Endothelial cell of umbilical vein (primary cell): ENCODE results near the gene ADGRE3. TPM values are rescaled to one million over a fixed set of nuclear protein-coding genes. Genes with fewer than 3 reads are reported as not detected.

Source experiments
- BruUV-seq: library from RNA; stranded (reverse); fragments of 400-500 nt; replicated peaks from 2 replicates; lab custom pipeline; 2021; lab: Mats Ljungman, UMichigan
- CTCF ChIA-PET: fragments of 300-600, 350-600 bp; sonication (Branson Sonifier 250); formaldehyde crosslinking; loops from one replicate; lab custom pipeline; 2021; ENCODE audit warnings: antibody characterized with exemption, inconsistent platforms; lab: Charles Lee
- POLR2A ChIA-PET: fragments of 300-600, 350-600 bp; sonication (Branson Sonifier 250); formaldehyde crosslinking; loops from one replicate; lab custom pipeline; 2021; ENCODE audit warnings: antibody characterized with exemption, inconsistent platforms; lab: Charles Lee
- DNase-seq: peaks from one replicate; pipeline ENCODE4 v3.0.0-alpha.2; 2011; ENCODE audit warnings: low read depth, low spot score
- FAIRE-seq: peaks from 2 replicates; lab custom pipeline; 2011; peaks lifted over from hg19 to GRCh38; lab: Jason Lieb, UNC
- H2AFZ ChIP-seq: 2 replicates; pipeline ENCODE4 v1.6.0; 2012; ENCODE audit warnings: low read depth, low read length, control low read depth, inconsistent platforms
- H3K27ac ChIP-seq: 2 replicates; pipeline ENCODE4 v1.5.1; 2011; ENCODE audit warnings: low read depth, mild to moderate bottlenecking, control low read depth, low read length, moderate library complexity; ENCODE audit not compliant: insufficient read depth
- H3K27me3 ChIP-seq, 2 experiments: 2 replicates each; pipeline versions ENCODE4 v1.6.0 to v1.6.1; 2011; ENCODE audit warnings: low read length in 2 of 2, mixed read lengths in 1 of 2; ENCODE audit not compliant: control insufficient read depth in 2 of 2, insufficient read depth in 2 of 2
- H3K36me3 ChIP-seq, 2 experiments: 2 replicates in 1 of 2; 3 replicates in 1 of 2; pipeline ENCODE4 v1.5.1; 2011; ENCODE audit warnings: low read length in 2 of 2, mild to moderate bottlenecking in 1 of 2, moderate library complexity in 1 of 2; ENCODE audit not compliant: control insufficient read depth in 2 of 2, insufficient read depth in 2 of 2; ENCODE audit errors: extremely low read depth in 1 of 2
- H3K4me1 ChIP-seq: 3 replicates; pipeline ENCODE4 v1.5.1; 2011; ENCODE audit warnings: mild to moderate bottlenecking, low read length; ENCODE audit not compliant: control insufficient read depth, insufficient read depth; ENCODE audit errors: extremely low read depth
- H3K4me2 ChIP-seq: 2 replicates; pipeline ENCODE4 v1.6.1; 2011; ENCODE audit warnings: low read length, control low read depth, mixed read lengths; ENCODE audit not compliant: insufficient read depth
- H3K4me3 ChIP-seq, 3 experiments: fragments of 200-600 bp in 1 of 3; sonication (generic), shearing (Covaris generic) in 1 of 3; replicated peaks in 1 of 3; 2 replicates each; pipeline ENCODE4 v1.5.1; 2011 to 2016; ENCODE audit warnings: control low read depth in 3 of 3, low read length in 3 of 3, mild to moderate bottlenecking in 2 of 3, inconsistent platforms in 1 of 3, low read depth in 1 of 3, moderate library complexity in 1 of 3; ENCODE audit not compliant: insufficient read depth in 1 of 3
- H3K79me2 ChIP-seq: 2 replicates; pipeline ENCODE4 v1.6.0; 2012; ENCODE audit warnings: low read length, inconsistent platforms; ENCODE audit not compliant: control insufficient read depth, insufficient read depth
- H3K9ac ChIP-seq: replicated peaks from 2 replicates; pipeline ENCODE3; 2011; ENCODE audit warnings: low read length, control low read depth; ENCODE audit not compliant: insufficient read depth; ENCODE audit errors: extremely low read depth
- H3K9me1 ChIP-seq: replicated peaks from 3 replicates; pipeline ENCODE4 v1.6.0; 2011; ENCODE audit warnings: mild to moderate bottlenecking, low read length; ENCODE audit not compliant: control insufficient read depth, insufficient read depth; ENCODE audit errors: extremely low read depth
- H3K9me3 ChIP-seq: replicated peaks from 2 replicates; pipeline ENCODE4 v1.5.1; 2012; ENCODE audit warnings: low read length, inconsistent platforms; ENCODE audit not compliant: control insufficient read depth, insufficient read depth
- H4K20me1 ChIP-seq: replicated peaks from 2 replicates; pipeline ENCODE3; 2011; ENCODE audit warnings: mild to moderate bottlenecking, low read length; ENCODE audit not compliant: control insufficient read depth, insufficient read depth; ENCODE audit errors: extremely low read depth
- CTCF ChIP-seq, 2 donors: IDR thresholded peaks; 1 replicate in 1 of 2; 2 replicates in 1 of 2; pipeline ENCODE4 v1.5.1; 2011; ENCODE audit warnings: low read length in 2 of 2, mild to moderate bottlenecking in 2 of 2, moderate library complexity in 2 of 2, control low read depth in 1 of 2, inconsistent platforms in 1 of 2, low read depth in 1 of 2; ENCODE audit not compliant: insufficient read depth in 1 of 2; ENCODE audit errors: extremely low read depth in 1 of 2
- EZH2 ChIP-seq: IDR thresholded peaks from 2 replicates; pipeline ENCODE4 v1.6.1; 2012; ENCODE audit warnings: borderline replicate concordance, low read depth, mild to moderate bottlenecking, moderate library complexity, low read length, inconsistent platforms; ENCODE audit not compliant: severe bottlenecking
- FOS ChIP-seq: IDR thresholded peaks from 2 replicates; pipeline ENCODE4 v1.6.1; 2011; ENCODE audit warnings: mild to moderate bottlenecking, low read length, moderate library complexity, borderline replicate concordance; ENCODE audit not compliant: insufficient read depth
- GATA2 ChIP-seq: IDR thresholded peaks from 2 replicates; pipeline ENCODE4 v1.7.0; 2011; ENCODE audit warnings: low read depth, mild to moderate bottlenecking, moderate library complexity, mixed read lengths, low read length; ENCODE audit not compliant: insufficient read length, insufficient read depth
- JUN ChIP-seq: IDR thresholded peaks from 2 replicates; pipeline ENCODE4 v1.6.1; 2011; ENCODE audit warnings: borderline replicate concordance, low read depth; ENCODE audit not compliant: insufficient read length, insufficient read depth
- MAX ChIP-seq: IDR thresholded peaks from 2 replicates; pipeline ENCODE4 v1.6.1; 2011; ENCODE audit not compliant: insufficient read depth, insufficient read length
- MYC ChIP-seq: IDR thresholded peaks from one replicate; pipeline ENCODE4 v1.6.1; 2011; ENCODE audit warnings: mild to moderate bottlenecking, low read depth, low read length
- POLR2A ChIP-seq: IDR thresholded peaks from 2 replicates; pipeline ENCODE4 v1.6.1; 2012; ENCODE audit warnings: low read depth, mild to moderate bottlenecking, control low read depth, low read length
- POLR2AphosphoS5 ChIP-seq: IDR thresholded peaks from 2 replicates; pipeline ENCODE4 v1.6.1; 2012; ENCODE audit warnings: low read depth, mild to moderate bottlenecking, control low read depth, low read length, moderate library complexity; ENCODE audit not compliant: insufficient read depth
- dilution Hi-C: fragments of 300-500 bp; cut with MboI; formaldehyde crosslinking; loops from one replicate; pipeline ENCODE4 v1.15.0; 2019; ENCODE audit warnings: low sequenced_read_pairs; ENCODE audit not compliant: extremely low pct_ligation_motif_present
- intact Hi-C: fragments of 100-400 bp; cut with micrococcal nuclease; formaldehyde crosslinking; loops from one replicate; pipeline ENCODE4 v1.10.0; 2022
- polyA plus RNA-seq, 4 experiments: library from polyadenylated mRNA; depleted of rRNA in 3 of 4; stranded (reverse) in 3 of 4; unstranded in 1 of 4; fragments of >200 nt; gene quantifications; 2 replicates each; pipeline versions ENCODE4 v1.2.1 to v1.2.3, GENCODE V29; 2011 to 2012; ENCODE audit warnings: missing spikeins in 1 of 4
- total RNA-seq: library from RNA; stranded (reverse); gene quantifications from 2 replicates; pipeline ENCODE4 v1.2.3, GENCODE V29; 2021

The ADGRE3 gene
- total and polyA plus RNA-seq, 2 donors (not counting 3 experiments of a cell fraction or from before 2014, with no cell fraction given): not detected

GRCh38 chr19:14603990-14604387, 70.7 kb downstream of the ADGRE3 start:
- TF ChIP-seq MYC (no peak), POLR2A (no peak), JUN (no peak), FOS (no peak), POLR2AphosphoS5 (no peak), GATA2 (no peak), CTCF (IDR thresholded peaks at IDR 0.05; ENCODE audit: extremely low read depth in 1 of 2, insufficient read depth in 1 of 2, low read depth in 1 of 2, low read length in 2 of 2) (no peak), EZH2 (no peak), MAX (no peak)
- ChIA-PET CTCF (no interaction called here), POLR2A (no interaction called here)
- Histone ChIP-seq H3K27ac (no peak overlapping the region), H3K79me2 (no peaks in the 10 kb centered on the region), H3K9me3 (no peaks in the 10 kb centered on the region), H3K9ac (no peak overlapping the region), H4K20me1 (no peaks in the 10 kb centered on the region), H3K36me3 (no peaks in the 10 kb centered on the region), H3K4me2 (no peak overlapping the region), H2AFZ (no peak overlapping the region), H3K4me3 (no peak overlapping the region), H3K4me1 (no peaks in the 10 kb centered on the region), H3K27me3 (no peaks in the 10 kb centered on the region), H3K9me1 (no peaks in the 10 kb centered on the region)
- FAIRE-seq (no peak), DNase-seq (no peak)
- intact Hi-C loops: no loop called here
- dilution Hi-C loops: no loop called here
- BruUV-seq: no TSS peak
